Endothelial cell of hepatic sinusoid (primary cell): ENCODE data around the gene ETFDH.
"Not testable (repeated sequence)": the region's sequence is repeated elsewhere in the genome, so short reads cannot be mapped to it uniquely, and the experiment has no call there.

Experiments
- in situ Hi-C: cut with HindIII; loops from 2 replicates; pipeline ENCODE4 v1.10.0; 2017; ENCODE audit warnings: low sequenced_read_pairs

Gene ETFDH

DNA sequence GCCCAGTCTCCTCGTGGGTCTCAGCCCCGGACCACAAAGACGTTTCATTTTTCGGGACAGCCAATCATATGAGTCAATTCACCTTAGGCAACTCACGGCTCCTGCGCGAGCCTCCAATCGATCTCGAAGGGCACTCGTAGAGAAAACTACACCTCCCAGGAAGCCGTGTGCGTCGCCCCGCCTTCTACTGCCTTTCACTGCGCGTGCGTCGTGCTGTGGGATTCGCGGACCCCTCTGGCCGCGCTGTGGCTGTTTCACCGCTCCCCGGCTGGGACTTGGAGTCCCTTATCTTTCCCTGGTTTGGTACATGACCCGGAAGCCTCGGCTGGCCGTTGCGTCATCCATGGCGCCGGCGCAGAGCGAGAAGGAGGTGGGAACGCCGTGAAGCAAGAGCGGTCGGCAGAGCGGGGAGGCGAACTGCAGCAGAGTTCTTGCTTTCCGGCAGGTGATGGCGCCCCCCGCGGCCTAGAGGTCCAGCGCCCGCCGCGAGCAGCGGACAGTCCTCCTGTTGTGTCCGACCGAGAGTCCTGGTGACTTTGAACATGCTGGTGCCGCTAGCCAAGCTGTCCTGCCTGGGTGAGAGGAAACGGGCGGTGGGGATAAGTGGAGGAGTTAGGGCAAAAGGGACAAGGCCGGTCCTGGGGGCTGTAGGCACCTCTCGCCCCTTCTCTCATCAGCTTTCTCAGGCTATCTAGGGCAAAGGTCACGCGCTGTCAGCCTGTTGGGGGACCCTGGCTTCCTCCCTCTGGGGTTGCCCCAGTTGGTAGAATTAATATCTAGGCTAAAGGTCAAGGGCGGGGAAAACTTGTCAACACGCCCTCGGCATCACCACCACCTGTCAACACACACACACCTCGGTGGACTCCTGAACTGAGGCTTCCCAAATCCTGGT lies at the start of gene ETFDH:
Gene ETFDH (plus strand): TSS at position 382 of the 892 bp plus-strand sequence. CDS start 161 bp downstream, at position 543.
- in situ Hi-C loops: no loop called here

DNA sequence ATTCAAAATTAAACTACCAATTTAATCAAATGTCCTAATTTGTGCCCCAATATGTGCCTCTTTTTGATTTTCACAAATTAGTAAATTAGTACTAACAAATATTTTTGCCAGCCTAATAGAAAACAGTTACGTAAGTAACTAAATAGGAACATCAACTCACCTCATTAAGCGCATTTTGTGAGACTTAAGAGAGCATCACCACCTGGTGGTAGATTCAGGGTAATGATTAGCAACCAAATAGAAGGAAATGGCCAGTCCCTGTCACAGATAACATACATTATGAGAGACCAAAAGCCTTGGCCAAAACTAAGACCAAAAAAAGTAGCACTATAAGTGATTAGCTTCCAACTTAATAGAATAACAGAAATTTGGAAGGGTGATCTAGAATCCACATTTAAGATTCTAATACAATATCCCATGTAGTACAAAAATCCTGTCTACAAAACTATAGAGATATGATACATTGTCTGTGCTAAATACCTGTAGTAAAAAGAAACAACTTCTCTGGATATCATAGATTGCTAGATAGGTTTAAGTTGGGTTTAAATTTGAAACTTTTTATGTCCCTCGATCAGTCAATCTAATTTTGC lies 47.1 kb upstream of the ETFDH start:
- in situ Hi-C loops: loop anchor here (10.0 kb wide), 1 partner anchor 370 kb away; no protein-coding TSS in a partner anchor

DNA sequence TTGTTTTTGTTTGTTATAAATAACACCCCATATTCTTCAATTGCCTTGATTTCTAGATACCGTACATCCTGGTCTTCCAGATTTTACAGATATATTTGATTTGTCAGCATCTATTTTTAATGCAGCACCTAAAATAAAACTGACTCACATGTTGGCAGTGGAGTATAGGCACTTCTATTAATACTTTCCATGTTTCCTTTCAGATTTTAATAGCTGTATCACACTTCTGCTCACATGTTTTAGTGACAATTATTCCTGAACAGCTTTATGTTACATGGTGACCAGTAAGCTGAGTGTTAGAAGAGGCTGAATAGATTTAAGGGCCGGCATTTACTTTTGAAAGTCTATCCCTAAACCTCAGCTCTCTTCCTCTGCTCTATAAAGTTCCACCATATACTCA lies 46.6 kb upstream of the ETFDH start:
- in situ Hi-C loops: loop anchor here (10.0 kb wide), 1 partner anchor 371 kb away; no protein-coding TSS in a partner anchor

DNA sequence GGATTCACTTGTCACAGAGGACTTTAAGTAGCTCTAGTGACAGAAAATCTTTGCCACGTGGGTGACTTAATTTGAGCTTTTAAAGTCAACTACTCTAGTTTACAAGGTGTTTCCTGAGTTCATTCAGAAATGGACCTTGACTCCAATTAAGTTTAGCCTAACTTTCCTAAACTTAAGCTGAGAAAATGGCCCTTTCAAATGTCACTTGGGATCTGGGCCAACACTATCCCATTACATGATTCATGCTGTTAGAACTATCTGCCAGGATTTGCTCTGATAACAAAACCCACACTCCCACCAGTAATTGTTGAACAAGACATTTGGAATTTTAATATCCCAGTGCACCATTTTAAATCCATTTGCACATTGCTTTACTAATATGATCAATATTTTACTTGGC lies 41.2 kb upstream of the ETFDH start:
- in situ Hi-C loops: no loop called here

DNA sequence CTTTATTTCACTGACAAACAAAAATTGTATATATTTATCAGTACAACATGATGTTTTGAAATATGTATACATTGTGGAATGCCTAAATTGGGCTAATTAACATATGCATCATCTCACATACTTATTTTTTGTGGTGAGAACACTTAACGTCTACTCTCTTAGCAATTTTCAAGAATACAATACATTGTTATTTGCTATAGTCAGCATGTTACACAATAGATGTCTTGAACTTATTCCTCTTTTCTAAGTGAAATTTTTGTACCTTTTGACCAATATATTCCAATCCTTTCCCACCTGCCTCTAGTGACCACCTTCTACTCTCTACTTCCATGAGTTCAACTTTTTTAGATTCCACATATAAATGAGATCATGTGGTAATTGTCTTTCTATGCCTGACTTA lies 35.5 kb upstream of the ETFDH start:
- in situ Hi-C loops: no loop called here

DNA sequence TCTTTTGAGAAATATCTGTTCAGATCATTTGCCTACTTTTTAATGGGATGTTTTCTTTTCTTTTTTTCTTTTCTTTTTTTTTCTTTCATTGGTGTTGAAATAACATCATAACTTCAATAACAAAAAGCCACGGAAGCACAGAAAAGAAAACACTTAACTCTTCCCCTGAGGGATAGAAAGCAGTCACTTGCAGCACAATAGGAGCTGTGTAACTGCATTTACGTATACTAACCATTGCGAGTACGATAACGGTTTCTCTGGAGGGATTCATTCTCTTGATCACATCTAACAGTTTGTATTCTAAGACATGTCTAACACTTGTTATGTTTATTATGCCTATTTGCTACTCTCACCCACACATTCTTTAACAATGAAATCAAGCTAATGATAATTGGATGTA lies 27.7 kb upstream of the ETFDH start:
- in situ Hi-C loops: no loop called here

DNA sequence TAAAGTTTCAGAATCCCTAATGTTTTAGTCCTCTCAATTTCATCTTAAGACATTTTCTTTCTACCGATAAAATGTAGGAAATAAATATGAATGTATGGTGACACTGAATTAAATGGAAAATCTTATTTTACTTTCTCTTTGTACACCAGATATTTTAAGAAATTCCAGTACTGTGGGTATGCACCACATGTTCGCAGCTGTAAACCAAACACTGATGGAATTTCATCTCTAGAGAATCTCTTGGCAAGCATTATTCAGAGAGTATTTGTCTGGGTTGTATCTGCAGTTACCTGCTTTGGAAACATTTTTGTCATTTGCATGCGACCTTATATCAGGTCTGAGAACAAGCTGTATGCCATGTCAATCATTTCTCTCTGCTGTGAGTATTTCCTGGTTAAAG lies 27.3 kb upstream of the ETFDH start:
- in situ Hi-C loops: no loop called here

DNA sequence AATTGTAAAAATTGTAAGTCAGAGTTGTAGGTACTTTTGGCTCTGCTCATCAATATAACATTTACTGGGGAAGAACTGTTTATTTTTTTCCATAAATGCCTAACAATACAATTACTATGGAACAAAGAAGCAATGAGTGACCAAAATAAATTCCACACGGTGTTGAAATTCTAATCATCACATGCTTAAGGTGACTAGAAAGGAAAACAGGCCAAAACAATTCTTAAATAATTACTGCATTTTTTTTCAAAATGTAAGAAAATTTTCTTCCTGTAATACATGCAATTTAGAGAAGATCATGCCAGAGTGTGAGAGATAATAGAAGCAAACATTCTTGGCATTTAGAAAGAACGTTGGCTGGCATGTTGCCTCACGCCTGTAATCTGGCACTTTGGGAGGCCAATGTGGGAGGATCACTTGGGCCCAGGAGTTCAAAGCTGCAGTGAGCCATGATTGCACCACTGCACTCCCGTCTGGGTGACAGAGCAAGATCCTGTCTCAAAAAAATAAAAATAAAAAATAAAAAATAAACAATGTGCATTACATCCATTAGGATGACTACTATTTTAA lies 22.9 kb upstream of the ETFDH start:
- in situ Hi-C loops: no loop called here

DNA sequence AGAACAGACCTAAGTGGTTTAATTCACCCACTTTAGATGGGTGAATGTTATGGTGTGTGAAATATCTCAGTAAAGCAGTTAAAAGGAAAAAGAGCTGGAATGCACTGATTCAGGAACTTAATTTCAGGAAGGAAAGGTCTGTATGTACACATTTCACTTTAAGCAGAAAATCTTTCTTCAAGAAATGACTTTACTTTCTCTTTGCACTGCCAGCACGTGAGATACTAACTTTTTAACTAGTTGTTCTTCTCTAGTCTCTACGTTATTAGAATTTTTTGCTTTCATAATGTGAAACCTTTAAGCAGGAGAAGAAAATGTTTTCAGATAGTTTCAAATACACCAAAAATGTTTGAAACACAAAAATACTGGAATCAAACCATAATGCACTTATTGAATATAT lies 19.2 kb upstream of the ETFDH start:
- in situ Hi-C loops: no loop called here

DNA sequence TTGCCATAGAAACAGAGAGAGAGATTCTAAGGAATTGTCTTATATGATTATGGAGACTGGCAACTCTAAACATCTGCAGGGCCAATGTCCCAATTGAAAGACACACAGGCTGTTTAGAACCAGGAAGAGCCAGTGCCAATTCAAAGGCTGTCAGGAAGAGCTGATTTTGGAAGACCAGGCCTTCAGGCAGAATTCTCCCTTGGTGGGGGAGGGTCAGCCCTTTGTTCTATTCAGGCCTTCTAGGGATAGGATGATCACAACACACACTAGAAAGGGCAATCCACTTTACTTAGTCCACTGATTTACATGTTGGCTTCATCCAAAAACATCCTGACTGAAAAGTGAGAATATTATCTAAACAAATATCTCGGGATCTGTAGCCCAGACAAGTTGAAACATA lies 15.7 kb upstream of the ETFDH start:
- in situ Hi-C loops: no loop called here

DNA sequence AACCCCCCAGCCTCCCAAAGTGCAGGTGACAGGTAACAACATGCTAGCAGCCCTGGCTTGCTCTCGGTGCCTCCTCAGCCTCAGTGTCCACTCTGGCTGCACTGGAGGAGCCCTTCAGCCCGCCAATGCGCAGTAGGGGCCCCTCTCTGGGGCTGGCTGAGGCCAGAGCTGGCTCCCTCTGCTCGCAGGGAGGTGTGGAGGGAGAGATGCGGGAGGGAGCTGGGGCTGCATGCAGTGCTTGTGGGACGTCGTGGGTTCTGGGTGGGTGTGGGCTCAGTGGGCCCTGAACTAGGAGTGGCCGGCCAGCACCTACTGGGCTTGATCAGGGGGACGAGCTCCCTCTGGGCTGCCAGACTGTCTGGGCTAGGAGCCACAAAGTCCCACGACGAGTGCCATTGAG lies 14.8 kb upstream of the ETFDH start:
- in situ Hi-C loops: no loop called here

DNA sequence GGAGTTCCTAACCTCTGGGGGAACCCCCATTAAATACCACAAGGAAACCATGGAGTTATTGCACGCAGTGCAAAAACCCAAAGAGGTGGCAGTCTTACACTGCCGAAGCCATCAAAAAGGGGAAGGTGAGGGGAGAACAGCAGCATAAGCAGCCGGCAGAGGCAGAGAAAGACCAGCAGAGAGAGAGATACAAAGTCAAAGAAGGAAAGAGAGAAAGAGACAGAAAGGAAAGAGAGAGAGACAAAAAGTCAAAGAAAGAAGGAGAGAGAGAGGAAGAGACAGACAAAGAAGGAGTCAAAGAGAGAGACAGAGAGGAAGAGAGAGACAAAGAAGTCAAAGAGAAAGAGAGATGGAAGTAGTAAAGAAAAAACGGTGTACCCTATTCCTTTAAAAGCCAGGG lies 8.8 kb upstream of the ETFDH start:
- in situ Hi-C loops: not testable (repeated sequence)

DNA sequence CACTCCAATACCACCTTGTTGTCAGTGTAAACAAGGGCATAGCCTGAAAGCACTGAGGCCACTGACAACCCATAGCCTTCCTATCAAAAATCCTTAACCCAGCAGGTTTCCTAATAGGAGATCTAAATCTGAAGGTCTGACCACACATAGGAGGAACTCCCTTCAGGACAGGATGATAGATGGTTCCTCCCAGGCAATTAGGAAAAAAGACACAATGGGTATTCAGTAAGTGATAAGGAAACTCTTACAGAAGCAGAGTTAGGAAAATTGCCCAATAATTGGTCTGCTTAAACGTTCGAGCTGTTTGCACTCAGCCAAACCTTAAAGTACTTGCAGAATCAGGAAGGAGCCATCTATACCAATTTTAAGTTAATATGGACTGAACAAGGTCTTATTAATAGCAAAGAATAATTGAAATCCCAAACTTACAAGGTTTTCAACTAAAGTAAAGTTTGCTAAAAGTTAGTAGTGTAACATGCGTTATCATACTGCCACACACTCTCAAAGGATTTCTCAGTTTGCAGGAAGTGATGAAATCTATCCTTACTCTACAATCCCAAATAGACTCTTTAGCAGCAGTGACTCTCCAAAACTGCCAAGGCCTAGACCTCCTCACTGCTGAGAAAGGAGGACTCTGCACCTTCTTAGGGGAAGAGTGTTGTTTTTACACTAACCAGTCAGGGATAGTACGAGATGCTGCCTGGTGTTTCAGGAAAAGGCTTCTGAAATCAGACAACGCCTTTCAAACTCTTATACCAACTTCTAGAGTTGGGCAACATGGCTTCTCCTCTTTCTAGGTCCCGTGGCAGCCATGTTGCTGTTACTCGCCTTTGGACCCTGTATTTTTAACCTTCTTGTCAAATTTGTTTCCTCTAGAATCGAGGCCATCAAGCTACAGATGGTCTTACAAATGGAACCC lies 8.1 kb upstream of the ETFDH start:
- in situ Hi-C loops: not testable (repeated sequence)

DNA sequence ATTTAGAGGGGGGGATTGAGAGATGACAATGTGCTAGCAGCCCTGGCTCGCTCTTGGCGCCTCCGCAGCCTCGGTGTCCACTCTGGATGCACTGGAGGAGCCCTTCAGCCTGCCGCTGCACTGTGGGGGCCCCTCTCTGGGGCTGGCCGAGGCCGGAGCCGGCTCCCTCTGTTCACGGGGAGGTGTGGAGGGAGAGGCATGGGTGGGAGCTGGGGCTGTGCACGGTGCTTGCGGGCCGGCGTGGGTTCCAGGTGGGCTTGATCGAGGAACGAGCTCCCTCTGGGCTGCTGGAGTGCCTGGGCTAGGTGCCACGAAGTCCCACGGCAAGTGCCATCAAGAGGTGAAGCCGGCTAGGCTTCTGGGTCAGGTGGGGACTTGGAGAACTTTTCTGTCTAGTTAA lies 7.3 kb upstream of the ETFDH start:
- in situ Hi-C loops: no loop called here

DNA sequence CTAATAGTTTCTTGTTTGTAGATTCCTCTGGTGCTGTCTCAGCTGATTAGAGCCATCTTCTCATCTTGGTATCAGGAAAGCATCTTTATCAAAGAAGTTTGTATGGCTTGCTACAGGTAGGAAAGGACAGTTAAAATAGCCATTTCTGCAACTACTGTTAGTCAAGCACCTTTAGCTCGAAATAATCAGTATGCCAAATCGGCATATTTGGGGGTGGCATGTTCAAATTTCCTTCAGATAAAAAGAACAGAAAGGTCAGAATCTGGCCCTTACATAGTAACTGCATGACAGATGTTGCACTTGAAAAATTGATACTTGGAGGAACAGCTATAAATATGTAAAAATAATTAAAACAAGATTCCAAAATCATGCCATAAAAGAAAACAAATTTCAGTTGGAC lies 5.2 kb upstream of the ETFDH start:
- in situ Hi-C loops: no loop called here

DNA sequence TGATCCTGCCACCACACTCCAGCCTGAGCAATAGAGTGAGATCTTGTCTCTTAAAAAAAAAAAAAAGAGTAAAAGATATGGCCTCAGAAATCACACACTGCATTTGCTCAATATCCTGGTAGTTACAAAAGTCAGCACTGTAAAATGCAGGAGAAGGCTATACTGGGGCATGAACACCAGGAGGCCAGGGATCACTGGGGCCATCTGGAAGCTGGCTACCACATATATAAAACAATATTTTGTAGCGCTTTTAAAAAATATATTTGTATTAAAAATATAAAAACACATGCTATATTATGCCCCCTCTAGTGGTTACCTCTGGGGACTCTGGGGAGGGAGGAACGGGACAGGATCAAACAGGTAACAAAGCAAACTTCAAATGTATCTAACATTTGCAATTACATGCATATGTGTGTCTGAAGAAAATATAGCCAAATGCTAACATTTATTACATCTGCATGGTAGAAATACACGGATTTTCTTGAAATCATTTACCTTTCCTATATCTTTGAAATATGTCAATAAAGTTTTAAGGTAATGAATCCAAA lies 4.4 kb upstream of the ETFDH start:
- in situ Hi-C loops: no loop called here

DNA sequence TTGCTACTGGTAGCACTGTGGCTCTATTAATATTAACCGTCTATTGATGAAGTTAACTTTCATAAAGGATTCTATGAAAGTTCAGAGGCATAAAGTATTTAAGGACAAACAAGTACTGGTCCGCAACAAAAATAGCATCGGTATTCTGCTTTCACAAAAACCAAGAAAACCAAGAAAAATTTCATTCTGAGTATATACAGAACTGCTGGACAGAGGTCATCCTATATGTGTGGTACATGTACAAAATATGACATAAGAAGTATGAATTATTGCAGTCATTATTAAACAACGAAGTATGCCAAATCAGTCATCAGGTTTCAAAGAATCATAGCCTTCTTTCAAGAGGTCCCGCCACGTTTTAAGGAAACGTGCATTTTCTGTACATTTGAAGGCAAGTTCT lies 2.8 kb upstream of the ETFDH start:
- in situ Hi-C loops: no loop called here

DNA sequence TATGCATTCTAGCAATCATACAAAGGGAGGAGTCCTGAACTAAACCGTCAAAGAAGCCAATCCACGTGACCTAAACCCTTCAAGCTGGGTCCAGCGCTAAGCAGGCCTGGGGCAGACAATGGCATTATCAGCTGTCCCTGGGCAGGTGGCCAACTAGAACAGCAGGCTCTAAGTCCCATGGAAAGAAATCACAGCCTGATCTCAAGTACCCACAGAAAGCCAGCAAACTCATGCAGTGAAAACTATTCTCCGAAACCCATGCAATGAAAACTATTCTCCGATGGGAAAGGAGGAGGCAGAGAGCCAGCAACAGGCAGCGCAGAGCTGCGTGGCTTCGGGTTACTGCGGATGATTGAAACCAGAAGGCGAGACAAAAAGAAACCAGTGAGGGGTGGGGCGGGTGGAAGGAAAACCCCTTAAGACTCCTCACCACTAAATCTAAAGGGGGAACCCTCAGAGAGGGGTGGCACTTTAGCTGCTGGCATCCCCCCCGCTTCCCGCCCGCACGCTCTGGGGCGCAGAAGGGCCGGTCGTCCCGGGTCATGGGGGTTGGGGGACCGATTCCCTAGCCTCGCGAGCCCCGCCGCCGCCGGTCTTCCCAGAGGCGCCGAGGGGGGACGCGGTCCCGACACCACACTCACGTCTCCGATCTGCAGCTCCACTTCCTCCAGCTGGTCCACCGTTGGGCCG lies 976 bp upstream of the ETFDH start:
- in situ Hi-C loops: no loop called here

DNA sequence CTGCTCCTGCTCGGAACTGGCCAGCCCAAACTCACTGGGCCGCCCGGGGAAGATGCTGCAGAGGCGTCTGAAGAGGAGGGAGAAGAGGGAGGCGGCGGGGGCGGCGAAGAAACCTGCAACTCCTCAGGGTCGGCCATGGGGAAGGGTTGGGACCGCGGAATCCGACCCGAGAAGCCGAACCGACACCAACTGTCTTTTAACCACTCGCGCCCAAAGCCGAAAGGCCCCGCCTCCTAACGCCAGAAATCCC lies 506 bp upstream of the ETFDH start, which contains the start of gene C4orf46:
Gene C4orf46 (minus strand): TSS at position 223 of the 250 bp plus-strand sequence. CDS start 86 bp downstream, at position 137.
- in situ Hi-C loops: no loop called here

DNA sequence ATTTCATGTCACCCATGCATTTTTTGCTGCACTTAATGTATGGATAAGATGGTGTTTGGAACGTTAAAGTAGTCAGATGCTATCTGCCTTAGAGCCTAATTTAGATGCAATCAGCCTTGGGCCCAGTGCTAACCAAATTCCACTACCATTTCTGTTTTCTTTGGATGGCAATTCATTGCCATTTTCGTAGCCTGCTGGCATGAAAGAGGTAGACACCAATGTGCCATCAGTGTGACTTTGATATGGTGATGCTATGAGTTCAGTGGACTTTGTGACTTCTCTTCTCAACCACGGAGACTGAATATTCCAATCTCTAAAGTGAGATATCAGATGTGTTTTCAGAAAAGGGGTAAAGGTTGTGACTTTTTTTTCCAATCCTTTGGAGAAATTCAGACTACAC lies 1.5 kb downstream of the ETFDH start:
- in situ Hi-C loops: no loop called here
